Smooth muscle cell (in vitro differentiated cells): ENCODE results near the gene XRN1. TPM values are rescaled to one million over a fixed set of nuclear protein-coding genes. Genes with fewer than 3 reads are reported as not detected.

Experiments used
- DNase-seq: peaks from one replicate; lab custom pipeline; 2025; ENCODE audit not compliant: unreplicated experiment; lab: John Stamatoyannopoulos, UW
- H2AFZ ChIP-seq: fragments of 200-600 bp; sonication (generic); 2 replicates; pipeline ENCODE4 v1.6.0; 2016; ENCODE audit warnings: antibody characterized with exemption, low read depth, mild to moderate bottlenecking
- H3F3A ChIP-seq: fragments of 200-600 bp; sonication (generic); 2 replicates; pipeline ENCODE4 v1.6.0; 2017; ENCODE audit warnings: antibody characterized with exemption, low read depth
- H3K27ac ChIP-seq: fragments of 200-600 bp; sonication (generic); 2 replicates; pipeline ENCODE4 v1.5.1; 2016; ENCODE audit warnings: low read depth, mild to moderate bottlenecking
- H3K27me3 ChIP-seq: fragments of 200-600 bp; sonication (generic); 2 replicates; pipeline ENCODE4 v1.6.1; 2016; ENCODE audit warnings: low read depth, mild to moderate bottlenecking
- H3K36me3 ChIP-seq: fragments of 200-600 bp; sonication (generic); 2 replicates; pipeline ENCODE4 v1.5.1; 2016; ENCODE audit warnings: low read depth
- H3K4me1 ChIP-seq: fragments of 200-600 bp; sonication (generic); 2 replicates; pipeline ENCODE4 v1.5.1; 2016; ENCODE audit warnings: low read depth
- H3K4me2 ChIP-seq: fragments of 200-600 bp; sonication (generic); 2 replicates; pipeline ENCODE4 v1.6.0; 2016; ENCODE audit warnings: mild to moderate bottlenecking
- H3K4me3 ChIP-seq: fragments of 200-600 bp; sonication (generic); 2 replicates; pipeline ENCODE4 v1.5.1; 2016; ENCODE audit warnings: mild to moderate bottlenecking
- H3K79me2 ChIP-seq: fragments of 200-600 bp; sonication (generic); 2 replicates; pipeline ENCODE4 v1.6.0; 2016; ENCODE audit warnings: low read depth, mild to moderate bottlenecking
- H3K9ac ChIP-seq: fragments of 200-600 bp; sonication (generic); 2 replicates; pipeline ENCODE4 v1.6.0; 2016; ENCODE audit warnings: low read depth
- H3K9me3 ChIP-seq: fragments of 200-600 bp; sonication (generic); replicated peaks from 2 replicates; pipeline ENCODE4 v1.5.1; 2016; ENCODE audit warnings: low read depth
- H4K20me1 ChIP-seq: fragments of 200-600 bp; sonication (generic); 2 replicates; pipeline ENCODE4 v1.6.0; 2016; ENCODE audit warnings: low read depth
- CTCF ChIP-seq: fragments of 200-600 bp; sonication (generic); IDR thresholded peaks from 2 replicates; pipeline ENCODE4 v1.5.1; 2017; ENCODE audit warnings: borderline replicate concordance, mild to moderate bottlenecking, antibody characterized with exemption; ENCODE audit not compliant: insufficient read depth, poor library complexity, severe bottlenecking
- WGBS: methylation state at CpG from one replicate; pipeline ENCODE4 v1.1.7; 2016; ENCODE audit warnings: low lambda C conversion rate; 5-methylcytosine and 5-hydroxymethylcytosine counted together
- polyA plus RNA-seq: library from polyadenylated mRNA; unstranded; fragments of >200 nt; fragmentation: Nextera tagmentation; extraction: Ambion mirVana; gene quantifications from 2 replicates; pipeline ENCODE4 v1.2.1, GENCODE V29; 2016
- total RNA-seq: library from RNA; depleted of rRNA; stranded (reverse); fragments of >200 nt; gene quantifications from 2 replicates; pipeline ENCODE4 v1.2.3, GENCODE V29; 2014

XRN1 gene
- total and polyA plus RNA-seq, 2 experiments from 2014 or later: 7.5 to 37.1 TPM

GRCh38 chr3:142281474-142281873 lies 166.4 kb downstream of the XRN1 start:
- WGBS: 85% methylated on average over 1 of the region's 1 CpG
- H3K27me3 ChIP-seq: no peaks in the 10 kb centered on the region

DNA sequence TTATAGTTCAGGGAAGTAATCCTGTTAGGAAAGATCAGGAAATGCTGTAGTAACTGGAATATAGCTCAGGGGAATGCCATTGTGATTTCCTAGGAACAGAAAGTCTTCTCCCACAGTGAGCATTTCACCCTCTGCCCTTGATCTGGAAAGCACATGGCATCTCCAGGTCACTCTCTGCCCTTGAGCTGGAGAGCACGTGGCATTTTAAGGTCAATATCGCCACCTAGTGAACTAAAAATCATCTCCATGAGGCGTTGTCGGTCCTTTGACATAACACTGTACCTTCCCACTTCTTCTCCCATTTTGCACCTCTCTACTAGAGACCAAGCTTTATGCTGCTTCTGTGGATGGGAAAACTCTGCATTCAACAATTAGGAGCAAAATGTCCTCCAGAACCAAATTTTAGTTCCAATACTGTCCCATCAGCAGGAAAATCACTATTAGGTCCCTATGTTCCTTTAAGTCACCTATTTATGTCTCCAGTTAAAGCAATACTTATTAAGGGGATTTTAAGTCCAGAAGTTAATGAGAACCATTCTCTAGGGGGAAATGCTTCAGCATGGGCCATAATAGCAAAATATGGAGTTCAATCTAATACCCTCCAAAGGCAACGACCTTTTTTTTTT lies 167.8 kb downstream of the XRN1 start:
- peak; percentile 55 for TF ChIP-seq CTCF
- H3K79me2 ChIP-seq: no peaks in the 10 kb centered on the region
- H3K4me2 ChIP-seq: no peak overlapping the region
- no peak overlapping the region for H3K9ac ChIP-seq
- 22% methylated on average over 5 of the region's 5 CpGs for WGBS
- H3K9me3 ChIP-seq: no peaks in the 10 kb centered on the region
- H3K36me3 ChIP-seq: no peaks in the 10 kb centered on the region
- H2AFZ ChIP-seq: no peak overlapping the region
- no peak overlapping the region for H3K4me3 ChIP-seq
- H3F3A ChIP-seq: no peaks in the 10 kb centered on the region
- H3K27me3 ChIP-seq: no peaks in the 10 kb centered on the region
- no peak for DNase-seq
- no peak overlapping the region for H3K27ac ChIP-seq
- H3K4me1 ChIP-seq: no peaks in the 10 kb centered on the region
- H4K20me1 ChIP-seq: no peaks in the 10 kb centered on the region

More at GRCh38 chr3:142281474-142281873, 166.4 kb downstream of the XRN1 start:
- Histone ChIP-seq H3K9ac (no peak overlapping the region), H4K20me1 (no peaks in the 10 kb centered on the region), H3K4me2 (no peak overlapping the region), H3K27ac (no peak overlapping the region), H3K4me3 (no peak overlapping the region), H3K36me3 (no peaks in the 10 kb centered on the region), H3K4me1 (no peaks in the 10 kb centered on the region), H2AFZ (no peak overlapping the region), H3K9me3 (no peaks in the 10 kb centered on the region), H3F3A (no peaks in the 10 kb centered on the region), H3K79me2 (no peaks in the 10 kb centered on the region)
- no peak for TF ChIP-seq CTCF
- no peak for DNase-seq

DNA sequence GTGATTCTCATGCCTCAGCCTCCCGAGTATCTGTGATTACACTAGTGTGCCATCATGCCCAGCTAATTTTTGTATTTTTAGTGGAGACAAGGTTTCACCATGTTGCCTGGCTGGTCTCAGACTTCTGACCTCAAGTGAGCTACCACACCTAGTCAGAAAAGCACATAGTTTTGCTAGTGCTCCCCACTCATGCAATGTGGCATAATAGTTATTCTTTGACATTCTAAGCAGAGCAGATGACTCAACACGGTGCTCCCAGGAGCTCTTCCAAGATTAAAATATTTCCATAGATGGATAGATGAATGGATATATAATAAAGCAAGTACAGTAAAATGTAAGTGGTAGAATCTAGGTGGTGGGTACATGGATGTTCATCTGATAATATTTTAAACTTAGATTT lies 169.4 kb downstream of the XRN1 start:
- no peaks in the 10 kb centered on the region for H3F3A ChIP-seq
- H3K27me3 ChIP-seq: no peaks in the 10 kb centered on the region
- H3K79me2 ChIP-seq: no peaks in the 10 kb centered on the region
- no peak overlapping the region for H3K9ac ChIP-seq
- H3K4me1 ChIP-seq: no peaks in the 10 kb centered on the region
- DNase-seq: no peak
- no peaks in the 10 kb centered on the region for H3K36me3 ChIP-seq
- 86% methylated on average over 2 of the region's 2 CpGs for WGBS
- no peaks in the 10 kb centered on the region for H3K9me3 ChIP-seq
- no peak overlapping the region for H3K27ac ChIP-seq
- H2AFZ ChIP-seq: no peak overlapping the region
- no peak for TF ChIP-seq CTCF
- H3K4me2 ChIP-seq: no peak overlapping the region
- no peak overlapping the region for H3K4me3 ChIP-seq
- H4K20me1 ChIP-seq: no peaks in the 10 kb centered on the region

DNA sequence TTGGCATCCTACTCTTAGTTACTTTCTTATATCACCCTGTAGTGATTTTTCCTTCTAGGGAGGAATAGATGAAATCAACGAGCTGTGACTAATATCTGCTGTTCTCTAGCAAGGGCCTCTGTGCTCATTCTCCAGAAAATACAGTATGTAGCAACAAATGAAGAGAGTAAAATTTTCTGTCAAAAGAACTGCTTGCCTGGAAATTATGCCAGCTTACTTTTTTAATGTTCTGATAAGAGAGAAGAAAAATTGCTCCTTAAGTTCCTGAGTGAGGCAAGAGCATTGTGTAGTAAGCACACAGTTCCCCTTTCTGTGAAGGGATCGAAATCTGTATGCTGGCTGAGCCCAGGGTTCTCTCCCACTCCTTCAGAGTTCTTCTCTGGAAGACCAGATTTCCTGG lies 171.1 kb downstream of the XRN1 start:
- Histone ChIP-seq H3K27ac (no peak overlapping the region), H3K9ac (no peak overlapping the region), H3K4me3 (no peak overlapping the region), H4K20me1 (no peaks in the 10 kb centered on the region), H3F3A (no peaks in the 10 kb centered on the region), H3K36me3 (no peaks in the 10 kb centered on the region), H3K79me2 (no peaks in the 10 kb centered on the region), H3K27me3 (no peaks in the 10 kb centered on the region), H3K9me3 (no peaks in the 10 kb centered on the region), H2AFZ (no peak overlapping the region), H3K4me1 (no peaks in the 10 kb centered on the region), H3K4me2 (no peak overlapping the region)
- no peak for DNase-seq
- WGBS: 81% methylated on average over 2 of the region's 2 CpGs
- TF ChIP-seq CTCF: no peak
